ENCODE measurements around the gene GARNL3.

DNA sequence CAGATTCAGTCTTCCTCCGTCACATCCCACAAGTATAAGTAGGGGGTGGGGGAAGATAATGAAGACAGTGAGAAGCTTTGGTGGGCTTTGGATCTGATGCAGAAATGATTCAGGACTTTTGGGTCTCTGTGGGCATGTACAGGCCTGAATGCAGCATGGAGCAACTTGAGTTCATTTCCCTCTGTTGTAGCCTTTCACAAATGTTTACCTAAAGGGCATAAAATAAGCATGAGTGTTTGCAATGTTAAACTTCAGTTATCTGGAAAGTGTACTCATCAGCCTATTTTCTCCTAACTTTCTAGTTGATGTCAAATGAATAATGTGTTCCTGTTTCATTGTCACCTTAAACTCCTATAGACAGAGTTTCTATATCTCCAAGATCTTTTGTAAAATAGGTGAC is 39.3 kb downstream of the GARNL3 start:
- TF ChIP-seq, protein P1, sequence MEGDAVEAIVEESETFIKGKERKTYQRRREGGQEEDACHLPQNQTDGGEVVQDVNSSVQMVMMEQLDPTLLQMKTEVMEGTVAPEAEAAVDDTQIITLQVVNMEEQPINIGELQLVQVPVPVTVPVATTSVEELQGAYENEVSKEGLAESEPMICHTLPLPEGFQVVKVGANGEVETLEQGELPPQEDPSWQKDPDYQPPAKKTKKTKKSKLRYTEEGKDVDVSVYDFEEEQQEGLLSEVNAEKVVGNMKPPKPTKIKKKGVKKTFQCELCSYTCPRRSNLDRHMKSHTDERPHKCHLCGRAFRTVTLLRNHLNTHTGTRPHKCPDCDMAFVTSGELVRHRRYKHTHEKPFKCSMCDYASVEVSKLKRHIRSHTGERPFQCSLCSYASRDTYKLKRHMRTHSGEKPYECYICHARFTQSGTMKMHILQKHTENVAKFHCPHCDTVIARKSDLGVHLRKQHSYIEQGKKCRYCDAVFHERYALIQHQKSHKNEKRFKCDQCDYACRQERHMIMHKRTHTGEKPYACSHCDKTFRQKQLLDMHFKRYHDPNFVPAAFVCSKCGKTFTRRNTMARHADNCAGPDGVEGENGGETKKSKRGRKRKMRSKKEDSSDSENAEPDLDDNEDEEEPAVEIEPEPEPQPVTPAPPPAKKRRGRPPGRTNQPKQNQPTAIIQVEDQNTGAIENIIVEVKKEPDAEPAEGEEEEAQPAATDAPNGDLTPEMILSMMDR (IDR thresholded peaks at IDR 0.05), result no peak
- TF ChIP-seq POLR2AphosphoS5 (IDR thresholded peaks at IDR 0.05) (no peak), EP300 (IDR thresholded peaks at IDR 0.05) (no peak)

All from gastroesophageal sphincter (tissue), 3 donors.